HG03175 (cell line): ENCODE measurements around the gene CLBA1.
"Not testable (repeated sequence)": the region's sequence is repeated elsewhere in the genome, so short reads cannot be mapped to it uniquely, and the experiment has no call there.

Experiments used
- ATAC-seq: cut with Tn5 transposase; IDR thresholded peaks from one replicate; pipeline ENCODE4 v1.9.1; 2021; ENCODE audit warnings: mild to moderate bottlenecking, moderate library complexity; ENCODE audit not compliant: unreplicated experiment

CLBA1 gene

GRCh38 chr14:105020815-105021655 is 35.4 kb downstream of the CLBA1 start, which contains the start of gene CDCA4:
CDCA4 (minus strand) TSS chr14:105021083; CDS start chr14:105011929, 9,154 bp downstream.
- peak; percentile 74 for ATAC-seq

GRCh38 chr14:105021656-105022275 is 36.2 kb downstream of the CLBA1 start:
- no peak for ATAC-seq

- ATAC-seq: no peak
Observed at GRCh38 chr14:105022276-105022670, 36.7 kb downstream of the CLBA1 start.

- no peak for ATAC-seq
Observed at GRCh38 chr14:105023144-105023543, 37.6 kb downstream of the CLBA1 start.

GRCh38 chr14:105023791-105024480 is 38.3 kb downstream of the CLBA1 start:
- ATAC-seq: no peak

- ATAC-seq: no peak
Observed at GRCh38 chr14:105025429-105025828, 39.8 kb downstream of the CLBA1 start.

DNA sequence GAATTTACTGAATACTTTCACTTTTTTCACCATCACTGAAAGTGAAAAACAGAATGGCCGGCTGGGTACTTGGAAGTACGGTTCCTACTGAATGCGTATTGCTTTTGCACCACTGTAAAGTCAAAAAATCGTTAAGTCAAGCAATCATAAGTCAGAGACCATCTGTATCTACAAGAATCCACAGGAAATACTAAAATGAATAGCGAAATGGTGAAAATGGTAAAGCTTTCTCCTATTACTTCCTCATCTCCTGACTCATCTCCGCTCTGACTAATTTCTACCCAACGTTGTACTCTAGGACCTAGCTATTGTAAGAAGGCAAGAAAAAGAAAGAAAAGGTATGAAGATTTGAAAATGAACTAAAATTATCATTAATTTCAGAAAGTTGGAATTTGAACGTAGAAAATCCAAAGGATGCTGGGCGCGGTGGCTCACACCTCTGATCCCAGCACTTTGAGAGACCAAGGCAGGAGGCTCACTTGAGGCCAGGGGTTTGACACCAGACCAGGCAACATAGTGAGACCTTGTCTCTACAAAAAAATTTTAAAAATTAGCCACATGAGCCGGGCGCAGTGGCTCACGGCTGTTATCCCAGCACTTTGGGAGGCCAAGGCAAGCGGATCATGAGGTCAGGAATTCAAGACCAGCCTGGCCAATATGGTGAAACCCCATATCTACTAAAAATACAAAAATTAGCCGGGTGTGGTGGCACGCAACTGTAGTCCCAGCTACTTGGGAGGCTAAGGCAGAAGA is 40.6 kb downstream of the CLBA1 start:
- no peak for ATAC-seq

GRCh38 chr14:105026802-105027563 is 41.4 kb downstream of the CLBA1 start:
- ATAC-seq: no peak

- ATAC-seq: not testable (repeated sequence)
Observed at GRCh38 chr14:105027718-105028117, 42.1 kb downstream of the CLBA1 start.

DNA sequence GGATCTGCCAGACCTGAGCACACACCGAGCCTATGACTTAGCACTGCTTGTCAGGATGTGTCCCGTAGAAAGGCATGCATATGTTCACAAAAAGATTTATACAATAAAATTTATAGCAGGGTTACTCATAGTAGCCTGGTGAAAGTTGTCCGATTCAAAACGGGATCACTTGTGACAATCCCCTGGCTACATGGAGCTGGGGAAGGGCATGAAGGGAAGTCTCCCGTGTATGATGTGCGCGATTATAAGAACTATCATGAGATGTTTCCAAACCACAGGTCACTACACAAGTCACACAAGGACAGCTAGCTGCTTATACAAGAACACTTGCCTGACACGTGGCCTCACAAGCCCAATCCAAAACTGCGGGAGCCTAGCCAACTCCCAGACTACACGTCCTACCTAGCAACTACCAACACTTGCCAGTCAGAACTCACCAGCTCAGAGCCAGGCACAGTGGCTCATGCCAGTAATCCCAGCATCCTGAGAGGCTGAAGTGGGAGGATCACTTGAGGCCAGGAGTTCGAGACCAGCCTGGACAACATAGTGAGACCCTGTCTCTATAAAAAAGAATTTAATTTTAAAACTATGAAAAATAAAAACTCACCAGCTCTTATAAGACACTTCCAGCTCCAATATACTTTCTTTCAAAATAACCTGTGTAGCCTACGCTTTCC is 42.8 kb downstream of the CLBA1 start:
- no peak for ATAC-seq

- no peak for ATAC-seq
Observed at GRCh38 chr14:105029402-105029801, 43.8 kb downstream of the CLBA1 start.

- no peak for ATAC-seq
Observed at GRCh38 chr14:105030194-105030593, 44.6 kb downstream of the CLBA1 start.

DNA sequence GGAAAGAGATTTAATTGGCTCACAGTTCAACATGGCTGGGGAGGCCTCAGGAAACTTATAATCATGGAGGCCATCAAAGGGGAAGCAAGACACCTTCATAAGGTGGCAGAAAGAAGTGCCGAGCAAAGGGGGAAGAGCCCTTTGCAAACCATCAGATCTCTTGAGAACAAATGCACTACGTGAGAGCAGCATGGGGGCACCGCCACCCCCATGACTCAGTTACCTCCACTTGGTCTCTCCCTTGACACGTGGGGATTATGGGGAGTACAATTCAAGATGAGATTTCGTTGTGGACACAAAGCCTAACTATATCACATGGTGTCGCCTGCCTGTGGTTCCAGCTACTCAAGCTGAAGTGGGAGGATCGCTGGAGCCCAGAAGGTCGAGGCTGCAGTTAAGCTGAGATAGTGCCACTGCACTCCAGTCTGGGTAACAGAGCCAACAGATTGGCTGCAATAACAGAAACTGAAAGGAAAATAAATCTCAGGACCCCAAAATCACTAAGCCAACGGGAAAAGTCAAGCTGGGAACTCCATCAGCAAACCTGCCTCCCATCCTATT is 45.3 kb downstream of the CLBA1 start:
- no peak for ATAC-seq

DNA sequence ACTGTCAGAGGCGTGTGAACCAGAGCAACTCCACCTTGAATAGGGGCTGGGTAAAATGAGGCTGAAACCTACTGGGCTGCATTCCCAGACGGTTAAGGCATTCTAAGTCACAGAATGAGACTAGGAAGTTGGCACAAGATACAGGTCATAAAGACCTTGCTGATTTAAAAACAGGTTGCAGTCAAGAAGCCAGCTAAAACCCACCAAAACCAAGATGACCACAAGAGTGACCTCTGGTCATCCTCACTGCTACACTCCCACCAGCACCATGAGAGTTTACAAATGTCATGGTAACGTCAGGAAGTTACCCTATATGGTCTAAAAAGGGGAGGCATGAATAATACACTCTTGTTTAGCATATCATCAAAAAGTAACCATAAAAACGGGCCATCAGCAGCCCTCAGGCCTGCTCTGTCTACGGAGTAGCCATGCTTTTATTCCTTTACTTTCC is 46.9 kb downstream of the CLBA1 start:
- ATAC-seq: not testable (repeated sequence)

GRCh38 chr14:105033412-105033900 is 47.9 kb downstream of the CLBA1 start:
- ATAC-seq: not testable (repeated sequence)

GRCh38 chr14:105034315-105035039 is 48.9 kb downstream of the CLBA1 start:
- no peak for ATAC-seq

DNA sequence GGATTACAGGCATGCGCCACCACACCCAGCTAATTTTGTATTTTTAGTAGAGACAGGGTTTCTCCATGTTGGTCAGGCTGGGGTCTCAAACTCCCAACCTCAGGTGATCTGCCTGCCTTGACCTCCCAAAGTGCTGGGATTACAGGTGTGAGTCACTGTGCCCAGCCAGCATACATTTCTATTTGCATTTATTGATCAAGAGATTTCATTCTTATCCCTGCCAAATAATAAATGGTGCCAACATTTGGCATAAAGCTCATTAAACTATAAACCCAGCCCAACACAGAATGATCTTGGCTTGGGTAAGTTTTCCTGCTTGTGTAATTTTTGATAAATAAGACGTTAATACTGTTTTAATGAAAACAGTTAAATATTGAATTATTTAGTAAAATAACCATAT is 50.0 kb downstream of the CLBA1 start:
- not testable (repeated sequence) for ATAC-seq

- no peak for ATAC-seq
Observed at GRCh38 chr14:105039458-105040205, 54.0 kb downstream of the CLBA1 start.
